Panc1 (cell line): ENCODE data around the gene TMEM132C. TPM values are rescaled to one million over a fixed set of nuclear protein-coding genes. Genes with fewer than 3 reads are reported as not detected.

ENCODE experiments used
- ATAC-seq: fragments of 200-7000 bp; cut with Tn5 transposase; 2 replicates; pipeline ENCODE4 v1.9.1; 2020; ENCODE audit warnings: mild to moderate bottlenecking, moderate library complexity
- BruUV-seq: library from RNA; stranded (reverse); fragments of 400-500 nt; replicated peaks from 2 replicates; lab custom pipeline; 2021; lab: Mats Ljungman, UMichigan
- CTCF ChIA-PET: fragments of 300-600 bp; sonication (Branson Sonifier 250); formaldehyde crosslinking; loops from one replicate; lab custom pipeline; 2022; ENCODE audit warnings: antibody characterized with exemption; lab: Charles Lee
- POLR2A ChIA-PET: fragments of 300-600 bp; sonication (Branson Sonifier 250); formaldehyde crosslinking; loops from one replicate; lab custom pipeline; 2022; ENCODE audit warnings: antibody characterized with exemption; lab: Charles Lee
- DNase-seq: peaks from one replicate; pipeline ENCODE4 v3.0.0-alpha.2; 2010; ENCODE audit warnings: low read depth, low spot score
- H3K27ac ChIP-seq: 2 replicates; pipeline ENCODE4 v1.5.1; 2011; ENCODE audit warnings: mild to moderate bottlenecking, low read length, inconsistent platforms
- H3K27me3 ChIP-seq: fragments of 200-500 bp; sonication (Bioruptor generic); 2 replicates; pipeline ENCODE4 v1.6.0; 2014; ENCODE audit warnings: low read length, inconsistent platforms; ENCODE audit not compliant: control insufficient read depth, insufficient read depth
- H3K36me3 ChIP-seq: fragments of 200-500 bp; sonication (Bioruptor generic); 2 replicates; pipeline ENCODE4 v1.5.1; 2014; ENCODE audit warnings: inconsistent platforms, mild to moderate bottlenecking, low read length, moderate library complexity; ENCODE audit not compliant: control insufficient read depth, insufficient read depth
- H3K4me1 ChIP-seq: 2 replicates; pipeline ENCODE4 v1.5.1; 2011; ENCODE audit warnings: inconsistent platforms, mild to moderate bottlenecking, low read length, moderate library complexity; ENCODE audit not compliant: control insufficient read depth, insufficient read depth
- H3K4me3 ChIP-seq, 2 experiments: 2 replicates each; pipeline ENCODE4 v1.5.1; 2011 to 2012; ENCODE audit warnings: low read depth in 2 of 2, low read length in 2 of 2, mild to moderate bottlenecking in 2 of 2, inconsistent platforms in 1 of 2, moderate library complexity in 1 of 2
- H3K9me3 ChIP-seq: fragments of 200-500 bp; sonication (Bioruptor generic); 2 replicates; pipeline ENCODE4 v1.5.1; 2014; ENCODE audit warnings: low read depth, mild to moderate bottlenecking, inconsistent platforms, low read length, moderate library complexity; ENCODE audit not compliant: control insufficient read depth, insufficient read depth
- CTCF ChIP-seq: fragments of 450-650 bp; IDR thresholded peaks from 2 replicates; pipeline ENCODE4 v1.5.1; 2017; ENCODE audit warnings: mild to moderate bottlenecking
- POLR2AphosphoS5 ChIP-seq: IDR thresholded peaks from 2 replicates; pipeline ENCODE4 v1.6.1; 2012; ENCODE audit warnings: mild to moderate bottlenecking, low read depth, low read length, moderate library complexity
- REST ChIP-seq, 2 experiments: IDR thresholded peaks; 2 replicates each; pipeline ENCODE4 v1.6.1; 2011 to 2012; ENCODE audit warnings: low read depth in 2 of 2, control low read depth in 1 of 2, low read length in 1 of 2, mild to moderate bottlenecking in 1 of 2, moderate library complexity in 1 of 2; ENCODE audit not compliant: insufficient read depth in 1 of 2
- SIN3A ChIP-seq: IDR thresholded peaks from 2 replicates; pipeline ENCODE4 v1.6.1; 2012; ENCODE audit warnings: low read depth, mild to moderate bottlenecking, low read length, moderate library complexity, borderline replicate concordance; ENCODE audit not compliant: insufficient read depth
- TCF7L2 ChIP-seq: IDR thresholded peaks from 2 replicates; pipeline ENCODE4 v1.6.1; 2011; ENCODE audit warnings: mild to moderate bottlenecking, low read depth, low read length, inconsistent platforms
- in situ Hi-C: cut with HindIII; loops from 2 replicates; pipeline ENCODE4 v1.10.0; 2016; ENCODE audit warnings: low sequenced_read_pairs, low pct_unique_long_range_greater_than_20kb
- intact Hi-C: fragments of 100-400 bp; cut with micrococcal nuclease; formaldehyde crosslinking; loops from one replicate; pipeline ENCODE4 v1.10.0; 2022; ENCODE audit not compliant: unreplicated experiment
- total RNA-seq: library from RNA; stranded (reverse); gene quantifications from one replicate; pipeline ENCODE4 v1.2.1, GENCODE V29; 2021; ENCODE audit not compliant: unreplicated experiment

Gene TMEM132C
- total RNA-seq, 1 experiment from 2014 or later = not detected

- POLR2A ChIA-PET = no interaction called here
- no TSS peak for BruUV-seq
These were observed 31.1 kb upstream of the TMEM132C start for GRCh38 chr12:128235635-128236417.

GRCh38 chr12:128236525-128236924 lies 30.4 kb upstream of the TMEM132C start:
- POLR2A ChIA-PET = no interaction called here
- DNase-seq (no peak), ATAC-seq (no peak)
- CTCF ChIA-PET = no interaction called here
- no peaks in the 10 kb centered on the region for H3K4me1 ChIP-seq
- no peaks in the 10 kb centered on the region for H3K36me3 ChIP-seq
- intact Hi-C loops (no loop called here), in situ Hi-C loops (no loop called here)
- no peak overlapping the region for H3K4me3 ChIP-seq
- no peak overlapping the region for H3K27ac ChIP-seq
- TF ChIP-seq SIN3A (no peak), CTCF (no peak), POLR2AphosphoS5 (no peak), TCF7L2 (no peak), REST (IDR thresholded peaks at IDR 0.05; ENCODE audit: insufficient read depth in 1 of 2, low read depth in 2 of 2, low read length in 1 of 2) (no peak)
- BruUV-seq = no TSS peak
- no peaks in the 10 kb centered on the region for H3K27me3 ChIP-seq
- H3K9me3 ChIP-seq = no peaks in the 10 kb centered on the region

More at GRCh38 chr12:128235635-128236417, 31.1 kb upstream of the TMEM132C start:
- in situ Hi-C loops = no loop called here
- no peaks in the 10 kb centered on the region for H3K27me3 ChIP-seq
- no peaks in the 10 kb centered on the region for H3K9me3 ChIP-seq
- TF ChIP-seq TCF7L2 (no peak), SIN3A (no peak), CTCF (no peak), REST (IDR thresholded peaks at IDR 0.05; ENCODE audit: insufficient read depth in 1 of 2, low read depth in 2 of 2, low read length in 1 of 2) (no peak), POLR2AphosphoS5 (no peak)
- no peak for ATAC-seq
- H3K36me3 ChIP-seq = no peaks in the 10 kb centered on the region
- intact Hi-C loops = no loop called here
- no peaks in the 10 kb centered on the region for H3K4me1 ChIP-seq
- CTCF ChIA-PET = interaction anchor here (0.6 kb wide), 1 partner anchor 60 kb away, joined by 4 read pairs; no protein-coding TSS in a partner anchor
- no peak overlapping the region for H3K27ac ChIP-seq
- DNase-seq = no peak
- no peak overlapping the region for H3K4me3 ChIP-seq
